Lung (tissue), 12 donors: ENCODE data around the gene CELA2B. TPM values are rescaled to one million over a fixed set of nuclear protein-coding genes. Genes with fewer than 3 reads are reported as not detected.

Experiments used
- ATAC-seq: fragments of 200-7000 bp; cut with Tn5 transposase; one replicate; pipeline ENCODE4 v1.9.1; 2020; ENCODE audit warnings: moderate number of reproducible peaks; ENCODE audit not compliant: insufficient read depth, low FRiP score
- DNase-seq, 3 donors: peaks; one replicate each; pipeline ENCODE4 v3.0.0-alpha.2; 2013 to 2017
- H3K27ac ChIP-seq, 2 donors: one replicate each; pipeline ENCODE4 v1.5.1; 2013; ENCODE audit warnings: mild to moderate bottlenecking in 2 of 2, moderate library complexity in 2 of 2, control low read depth in 1 of 2, inconsistent platforms in 1 of 2, low read depth in 1 of 2, low read length in 1 of 2
- H3K27me3 ChIP-seq, 3 donors: one replicate each; pipeline ENCODE4 v1.5.1; 2013; ENCODE audit warnings: low read length in 2 of 3; ENCODE audit not compliant: control insufficient read depth in 3 of 3, insufficient read depth in 3 of 3
- H3K36me3 ChIP-seq, 4 donors: one replicate each; pipeline ENCODE4 v1.5.1; 2013; ENCODE audit warnings: low read length in 4 of 4, mild to moderate bottlenecking in 1 of 4, moderate library complexity in 1 of 4; ENCODE audit not compliant: control insufficient read depth in 4 of 4, insufficient read depth in 4 of 4
- H3K4me1 ChIP-seq, 5 donors: one replicate each; pipeline ENCODE4 v1.5.1; 2013; ENCODE audit warnings: low read length in 5 of 5, mild to moderate bottlenecking in 2 of 5, moderate library complexity in 1 of 5; ENCODE audit not compliant: control insufficient read depth in 5 of 5, insufficient read depth in 5 of 5
- H3K4me3 ChIP-seq: one replicate; pipeline ENCODE4 v1.5.1; 2013; ENCODE audit warnings: mild to moderate bottlenecking, control low read depth, moderate library complexity
- H3K9ac ChIP-seq, 2 donors: one replicate each; pipeline ENCODE4 v1.5.1; 2013; ENCODE audit warnings: low read length in 2 of 2, control low read depth in 1 of 2; ENCODE audit not compliant: insufficient read depth in 1 of 2
- H3K9me3 ChIP-seq, 4 donors: one replicate each; pipeline ENCODE4 v1.5.1; 2013; ENCODE audit warnings: low read length in 3 of 4, mild to moderate bottlenecking in 1 of 4, moderate library complexity in 1 of 4; ENCODE audit not compliant: control insufficient read depth in 4 of 4, insufficient read depth in 3 of 4
- CTCF ChIP-seq: IDR thresholded peaks from 2 replicates; pipeline ENCODE4 v1.5.1; 2012; ENCODE audit warnings: mild to moderate bottlenecking; ENCODE audit errors: control extremely low read depth, extremely low read depth
- WGBS, 2 donors: extraction: QIAGEN DNeasy Blood & Tissue Kit; methylation state at CpG; one replicate each; pipeline ENCODE4 v1.1.7; 2013; 5-methylcytosine and 5-hydroxymethylcytosine counted together
- polyA plus RNA-seq, 2 donors: library from polyadenylated mRNA; stranded (reverse); fragments of 200-250 nt; gene quantifications; one replicate each; pipeline ENCODE4 v1.2.1, GENCODE V29; 2013
- total RNA-seq, 2 donors: library from RNA; depleted of rRNA in 1 of 2; stranded (reverse); fragments of >200 nt in 1 of 2; gene quantifications; one replicate each; pipeline ENCODE4 v1.2.1, GENCODE V29; 2014 to 2021
- donor health status: control.
- donor health status: control.
- donor health status: Bipolar disorder and iron deficiency.
- donor health status: healthy.
- donor health status: DM: yes; HTN: yes; CAD: no.

CELA2B gene
- total and polyA plus RNA-seq, 4 donors, result 0.63 to 1.3 TPM; not detected in 2

DNA sequence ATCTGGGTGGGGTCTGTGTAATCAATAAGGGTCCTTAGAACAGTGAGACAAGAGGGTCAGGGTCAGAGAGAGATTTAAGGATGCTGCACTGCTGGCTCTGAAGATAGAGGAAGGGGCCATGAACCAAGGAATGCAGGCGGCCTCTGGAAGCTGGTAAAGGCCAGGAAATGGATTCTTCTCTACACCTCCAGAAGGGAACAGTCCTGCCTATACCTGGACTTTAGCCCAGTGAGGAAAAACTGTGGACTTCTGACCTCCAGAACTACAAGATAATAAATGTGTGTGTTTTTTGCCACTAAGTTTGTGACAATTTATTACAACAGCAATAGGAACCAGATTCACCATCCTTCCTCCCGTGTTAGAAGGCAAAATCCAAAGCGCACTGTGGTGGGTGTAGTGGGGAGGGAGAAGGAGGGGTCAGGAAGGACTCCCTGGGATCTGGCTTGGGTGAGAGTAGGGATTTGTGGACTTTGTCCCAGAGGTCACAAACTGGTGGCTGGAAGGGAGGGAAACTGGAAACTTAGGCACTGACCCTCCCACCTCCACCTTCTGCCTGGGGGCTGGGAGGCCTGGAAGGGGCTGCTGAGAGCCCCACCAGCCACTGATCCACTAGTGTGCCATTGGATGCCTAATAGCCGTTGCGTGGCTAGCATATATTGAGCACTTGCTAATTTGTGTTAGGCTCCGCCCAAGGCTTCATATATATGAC is 24.7 kb upstream of the CELA2B start:
- Histone ChIP-seq H3K9ac (no peak overlapping the region), H3K4me3 (no peak overlapping the region), H3K27me3 (peaks cover 0 to 6% (median 0%) of the 10 kb centered on the region in 3 donors), H3K27ac (no peak overlapping the region), H3K4me1 (no peaks in the 10 kb centered on the region), H3K36me3 (no peaks in the 10 kb centered on the region), H3K9me3 (peaks cover 0 to 1% (median 0%) of the 10 kb centered on the region in 4 donors)
- TF ChIP-seq CTCF, result no peak
- 92 to 96% methylated on average over 6 of the region's 6 CpGs for WGBS, 2 donors
- ATAC-seq (no peak), DNase-seq (no peak)

GRCh38 chr1:15452216-15452615 is 23.7 kb upstream of the CELA2B start:
- ATAC-seq (no peak), DNase-seq (no peak)
- no peak for TF ChIP-seq CTCF
- no peak overlapping the region for H3K4me3 ChIP-seq
- no peak overlapping the region for H3K9ac ChIP-seq
- no peaks in the 10 kb centered on the region for H3K36me3 ChIP-seq
- WGBS, 2 donors, result 90 to 91% methylated on average over 1 of the region's 1 CpG
- H3K27ac ChIP-seq, result no peak overlapping the region
- peaks cover 0 to 3% (median 0%) of the 10 kb centered on the region in 3 donors for H3K27me3 ChIP-seq
- peaks cover 0 to 1% (median 0%) of the 10 kb centered on the region in 4 donors for H3K9me3 ChIP-seq
- no peaks in the 10 kb centered on the region for H3K4me1 ChIP-seq

DNA sequence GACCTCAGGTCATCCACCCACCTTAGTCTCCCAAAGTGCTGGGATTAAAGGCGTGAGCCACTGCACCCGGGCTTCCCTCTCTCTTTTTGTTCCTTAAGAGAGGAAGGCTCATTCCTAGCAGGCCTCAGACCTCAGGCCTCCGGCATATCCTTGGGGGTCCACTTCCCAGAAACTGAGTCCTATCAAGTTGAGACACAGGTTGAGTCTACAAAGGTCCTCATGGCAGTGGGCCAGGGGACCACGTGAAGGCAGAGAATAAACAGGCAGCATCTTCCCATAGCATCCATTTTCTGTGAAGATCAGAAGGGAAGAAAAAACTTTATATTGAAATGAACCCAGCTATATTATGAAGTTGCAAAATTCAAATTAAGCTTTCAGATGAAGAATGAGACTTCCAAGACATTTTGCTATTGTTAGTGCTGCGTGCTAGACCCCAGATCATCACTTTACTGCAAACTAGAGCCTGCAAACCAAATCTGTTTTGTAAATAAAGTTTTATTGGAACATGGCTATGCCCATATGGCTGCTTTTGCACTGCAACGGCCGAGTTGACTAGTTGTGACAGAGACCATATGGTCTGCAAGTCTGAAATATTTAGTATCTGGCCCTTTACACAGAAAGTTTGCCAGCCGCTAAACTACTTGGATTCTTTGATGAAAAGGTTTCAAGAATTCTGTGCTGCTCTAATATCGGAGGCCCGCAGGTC is 22.9 kb upstream of the CELA2B start:
- WGBS, 2 donors, result 80 to 88% methylated on average over 10 of the region's 10 CpGs
- H3K36me3 ChIP-seq, result no peaks in the 10 kb centered on the region
- DNase-seq, result peak in 1 of 3 donors; percentile 46

More for the DNA sequence above, 22.9 kb upstream of the CELA2B start:
- H3K4me3 ChIP-seq, result no peak overlapping the region
- no peak for ATAC-seq
- TF ChIP-seq CTCF, result no peak
- H3K27me3 ChIP-seq, result no peaks in the 10 kb centered on the region
- no peaks in the 10 kb centered on the region for H3K4me1 ChIP-seq
- no peak overlapping the region for H3K9ac ChIP-seq
- H3K27ac ChIP-seq, result no peak overlapping the region
- peaks cover 0 to 1% (median 0%) of the 10 kb centered on the region in 4 donors for H3K9me3 ChIP-seq
